ENCODE measurements around the gene TIGD4.
"Not testable (repeated sequence)": the region's sequence is repeated elsewhere in the genome, so short reads cannot be mapped to it uniquely, and the experiment has no call there.

The TIGD4 gene

DNA sequence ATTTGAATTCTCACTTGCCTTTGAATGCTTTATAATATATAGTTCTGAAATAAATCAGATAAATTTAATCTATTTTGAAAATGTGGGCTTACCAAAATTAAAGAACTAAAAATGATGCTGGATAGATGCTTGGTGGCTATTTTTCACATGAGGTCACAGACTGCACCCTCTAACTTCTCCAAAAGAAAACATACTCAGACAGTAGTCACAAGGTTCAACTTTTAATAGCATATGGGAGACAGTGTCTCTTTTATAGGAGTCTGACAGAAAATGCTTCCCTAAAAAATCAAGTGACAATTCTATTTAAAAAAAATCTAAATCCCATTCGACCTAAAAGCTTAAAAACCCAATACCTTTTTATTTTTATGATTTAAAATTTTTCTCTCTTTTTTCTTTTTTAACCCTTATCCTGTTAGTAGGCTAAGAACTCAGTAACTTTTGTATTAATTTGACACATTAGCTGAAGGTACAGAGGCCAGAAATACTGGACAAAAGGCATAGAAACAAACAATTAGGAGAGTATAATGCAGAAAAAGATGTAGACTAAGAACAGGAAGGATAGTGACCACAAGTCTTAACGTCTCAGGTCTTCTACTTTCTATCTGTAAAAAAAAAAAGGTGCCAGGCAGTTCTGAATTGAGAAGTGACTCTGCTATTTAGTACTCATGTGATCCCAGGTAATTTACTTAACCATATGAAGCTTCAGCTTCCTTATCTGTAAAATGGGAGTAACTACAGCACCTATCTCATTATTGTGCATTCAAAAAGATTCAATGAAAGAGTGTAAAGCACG is 7.6 kb downstream of the TIGD4 start:
- Histone ChIP-seq H3K4me1 (ENCODE audit: control insufficient read depth in 5 of 5, insufficient read depth in 5 of 5, low read length in 5 of 5) (no peaks in the 10 kb centered on the region), H3K9ac (ENCODE audit: low read length in 5 of 5) (no peak overlapping the region), H3K27ac (ENCODE audit: low read depth, low read length) (no peak overlapping the region), H3K36me3 (ENCODE audit: control insufficient read depth in 5 of 5, insufficient read depth in 5 of 5, low read length in 5 of 5) (no peaks in the 10 kb centered on the region), H3K9me3 (ENCODE audit: control insufficient read depth in 5 of 5, low read length in 5 of 5) (no peaks in the 10 kb centered on the region), H3K4me3 (ENCODE audit: low read depth in 1 of 5, low read length in 5 of 5) (no peak overlapping the region), H3K27me3 (ENCODE audit: control insufficient read depth in 5 of 5, insufficient read depth in 4 of 5, low read length in 5 of 5) (no peaks in the 10 kb centered on the region)

DNA sequence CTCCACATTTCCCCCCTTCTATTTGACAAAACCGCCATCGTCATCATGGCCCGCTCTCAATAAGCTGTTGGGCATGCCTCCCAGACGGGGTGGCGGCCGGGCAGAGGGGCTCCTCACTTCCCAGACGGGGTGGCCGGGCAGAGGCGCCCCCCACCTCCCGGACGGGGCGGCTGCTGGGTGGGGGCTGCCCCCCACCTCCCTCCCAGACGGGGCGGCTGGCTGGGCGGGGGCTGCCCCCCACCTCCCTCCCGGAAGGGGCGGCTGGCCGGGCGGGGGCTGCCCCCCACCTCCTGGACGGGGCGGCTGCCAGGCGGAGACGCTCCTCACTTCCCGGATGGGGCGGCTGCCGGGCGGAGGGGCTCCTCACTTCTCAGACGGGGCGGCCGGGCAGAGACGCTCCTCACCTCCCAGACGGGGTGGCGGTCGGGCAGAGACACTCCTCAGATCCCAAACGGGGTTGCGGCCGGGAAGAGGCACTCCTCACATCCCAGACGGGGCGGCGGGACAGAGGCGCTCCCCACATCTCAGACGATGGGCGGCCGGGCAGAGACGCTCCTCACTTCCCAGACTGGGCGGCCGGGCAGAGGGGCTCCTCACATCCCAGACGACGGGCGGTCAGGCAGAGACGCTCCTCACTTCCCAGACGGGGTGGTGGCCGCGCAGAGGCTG is 14.3 kb downstream of the TIGD4 start:
- not testable (repeated sequence) for H3K27me3 ChIP-seq (ENCODE audit: control insufficient read depth in 5 of 5, insufficient read depth in 4 of 5, low read length in 5 of 5); H3K9me3 ChIP-seq (ENCODE audit: control insufficient read depth in 5 of 5, low read length in 5 of 5); H3K27ac ChIP-seq (ENCODE audit: low read depth, low read length); H3K36me3 ChIP-seq (ENCODE audit: control insufficient read depth in 5 of 5, insufficient read depth in 5 of 5, low read length in 5 of 5); H3K9ac ChIP-seq (ENCODE audit: low read length in 5 of 5); H3K4me3 ChIP-seq (ENCODE audit: low read depth in 1 of 5, low read length in 5 of 5); H3K4me1 ChIP-seq (ENCODE audit: control insufficient read depth in 5 of 5, insufficient read depth in 5 of 5, low read length in 5 of 5)

DNA sequence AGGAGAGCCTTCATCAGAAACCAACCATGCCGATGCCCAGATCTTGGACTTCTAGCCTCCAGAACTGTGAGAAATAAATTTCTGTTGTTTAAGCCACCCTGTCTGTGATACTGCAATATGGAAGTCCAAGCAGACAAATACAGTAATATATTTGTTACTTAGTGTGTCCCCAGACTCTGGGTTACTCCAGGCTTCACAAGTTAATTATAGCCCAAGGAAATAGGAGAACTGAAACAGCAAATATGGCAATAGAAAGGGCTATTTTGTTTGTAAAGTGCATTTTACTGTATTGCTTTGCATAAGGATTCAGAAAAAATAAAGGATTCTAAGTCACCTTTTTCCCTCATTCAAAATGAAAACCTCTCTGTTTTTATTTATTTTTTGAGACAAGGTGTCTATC is 15.7 kb downstream of the TIGD4 start:
- no peaks in the 10 kb centered on the region for H3K9me3 ChIP-seq (ENCODE audit: control insufficient read depth in 5 of 5, low read length in 5 of 5)
- no peak overlapping the region for H3K4me3 ChIP-seq (ENCODE audit: low read depth in 1 of 5, low read length in 5 of 5)
- H3K27me3 ChIP-seq (ENCODE audit: control insufficient read depth in 5 of 5, insufficient read depth in 4 of 5, low read length in 5 of 5): no peaks in the 10 kb centered on the region
- H3K9ac ChIP-seq (ENCODE audit: low read length in 5 of 5): no peak overlapping the region
- H3K4me1 ChIP-seq (ENCODE audit: control insufficient read depth in 5 of 5, insufficient read depth in 5 of 5, low read length in 5 of 5): no peaks in the 10 kb centered on the region
- no peaks in the 10 kb centered on the region for H3K36me3 ChIP-seq (ENCODE audit: control insufficient read depth in 5 of 5, insufficient read depth in 5 of 5, low read length in 5 of 5)
- no peak overlapping the region for H3K27ac ChIP-seq (ENCODE audit: low read depth, low read length)

DNA sequence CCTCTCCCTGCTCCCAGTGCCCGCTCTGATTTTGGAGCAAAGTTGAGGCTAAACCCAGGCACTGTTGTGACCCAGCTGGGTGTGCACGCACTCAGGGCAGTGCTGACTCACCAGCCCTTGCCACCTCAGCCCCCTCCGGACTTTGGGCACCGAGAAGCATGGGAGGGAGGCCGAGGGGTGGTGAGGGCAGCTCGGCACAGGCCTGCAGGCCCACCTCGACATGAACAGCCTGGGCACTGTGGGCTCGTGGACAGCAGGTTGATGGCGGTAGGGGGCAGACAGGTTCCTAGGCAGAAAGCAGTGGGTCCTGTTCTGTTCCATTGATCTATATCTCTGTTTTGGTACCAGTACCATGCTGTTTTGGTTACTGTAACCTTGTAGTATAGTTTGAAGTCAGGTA is 30.9 kb downstream of the TIGD4 start:
- no peak overlapping the region for H3K9ac ChIP-seq (ENCODE audit: low read length in 5 of 5)
- no peaks in the 10 kb centered on the region for H3K27me3 ChIP-seq (ENCODE audit: control insufficient read depth in 5 of 5, insufficient read depth in 4 of 5, low read length in 5 of 5)
- H3K9me3 ChIP-seq (ENCODE audit: control insufficient read depth in 5 of 5, low read length in 5 of 5): peaks cover 0 to 11% (median 9%) of the 10 kb centered on the region in 5 donors
- H3K27ac ChIP-seq (ENCODE audit: low read depth, low read length): no peak overlapping the region
- no peaks in the 10 kb centered on the region for H3K36me3 ChIP-seq (ENCODE audit: control insufficient read depth in 5 of 5, insufficient read depth in 5 of 5, low read length in 5 of 5)
- H3K4me3 ChIP-seq (ENCODE audit: low read depth in 1 of 5, low read length in 5 of 5): no peak overlapping the region
- no peaks in the 10 kb centered on the region for H3K4me1 ChIP-seq (ENCODE audit: control insufficient read depth in 5 of 5, insufficient read depth in 5 of 5, low read length in 5 of 5)

DNA sequence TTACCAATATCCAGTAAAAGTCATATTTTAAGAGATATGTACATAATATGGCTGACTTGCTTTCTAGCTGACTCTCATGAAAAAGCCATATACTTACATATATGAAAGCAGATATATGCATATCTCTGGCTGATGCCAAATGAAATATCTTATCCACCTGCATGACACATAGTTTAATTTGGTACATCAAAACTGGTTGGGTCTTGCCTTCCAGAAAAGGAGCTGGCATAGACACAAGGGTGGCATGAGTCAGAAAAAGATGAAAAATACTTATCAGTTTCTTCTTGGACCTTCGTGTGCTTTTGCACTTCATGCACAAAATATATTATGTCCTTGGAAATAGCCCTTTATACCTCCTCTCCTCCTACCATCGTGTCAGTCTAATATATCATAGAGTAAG is 32.1 kb downstream of the TIGD4 start:
- no peaks in the 10 kb centered on the region for H3K36me3 ChIP-seq (ENCODE audit: control insufficient read depth in 5 of 5, insufficient read depth in 5 of 5, low read length in 5 of 5)
- H3K9me3 ChIP-seq (ENCODE audit: control insufficient read depth in 5 of 5, low read length in 5 of 5): peaks cover 0 to 11% (median 9%) of the 10 kb centered on the region in 5 donors
- no peak overlapping the region for H3K27ac ChIP-seq (ENCODE audit: low read depth, low read length)
- H3K4me3 ChIP-seq (ENCODE audit: low read depth in 1 of 5, low read length in 5 of 5): no peak overlapping the region
- H3K9ac ChIP-seq (ENCODE audit: low read length in 5 of 5): no peak overlapping the region
- H3K27me3 ChIP-seq (ENCODE audit: control insufficient read depth in 5 of 5, insufficient read depth in 4 of 5, low read length in 5 of 5): no peaks in the 10 kb centered on the region
- no peaks in the 10 kb centered on the region for H3K4me1 ChIP-seq (ENCODE audit: control insufficient read depth in 5 of 5, insufficient read depth in 5 of 5, low read length in 5 of 5)

DNA sequence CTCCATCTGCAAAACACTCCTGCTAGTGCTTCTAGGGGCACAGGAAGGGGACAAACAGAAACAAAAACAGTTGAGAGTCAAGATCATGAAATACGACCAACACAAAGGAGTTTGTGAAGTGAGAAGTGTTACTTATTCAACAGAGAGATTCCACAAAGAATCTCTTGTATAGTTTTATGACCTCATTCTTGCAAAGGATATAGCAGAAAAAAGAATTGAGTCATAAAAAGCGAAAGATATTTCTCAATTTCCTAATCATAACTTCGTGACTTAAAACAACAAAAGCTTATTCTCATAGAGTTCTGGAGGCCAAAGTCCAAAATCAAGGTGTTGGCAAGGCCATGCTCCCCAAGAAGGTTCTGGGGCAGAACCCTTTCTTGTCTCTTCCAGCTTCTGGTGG is 40.7 kb downstream of the TIGD4 start:
- no peak overlapping the region for H3K27ac ChIP-seq (ENCODE audit: low read depth, low read length)
- H3K9me3 ChIP-seq (ENCODE audit: control insufficient read depth in 5 of 5, low read length in 5 of 5): no peaks in the 10 kb centered on the region
- H3K9ac ChIP-seq (ENCODE audit: low read length in 5 of 5): no peak overlapping the region
- H3K27me3 ChIP-seq (ENCODE audit: control insufficient read depth in 5 of 5, insufficient read depth in 4 of 5, low read length in 5 of 5): peaks cover 0 to 4% (median 0%) of the 10 kb centered on the region in 5 donors
- no peaks in the 10 kb centered on the region for H3K36me3 ChIP-seq (ENCODE audit: control insufficient read depth in 5 of 5, insufficient read depth in 5 of 5, low read length in 5 of 5)
- no peak overlapping the region for H3K4me3 ChIP-seq (ENCODE audit: low read depth in 1 of 5, low read length in 5 of 5)
- no peaks in the 10 kb centered on the region for H3K4me1 ChIP-seq (ENCODE audit: control insufficient read depth in 5 of 5, insufficient read depth in 5 of 5, low read length in 5 of 5)

DNA sequence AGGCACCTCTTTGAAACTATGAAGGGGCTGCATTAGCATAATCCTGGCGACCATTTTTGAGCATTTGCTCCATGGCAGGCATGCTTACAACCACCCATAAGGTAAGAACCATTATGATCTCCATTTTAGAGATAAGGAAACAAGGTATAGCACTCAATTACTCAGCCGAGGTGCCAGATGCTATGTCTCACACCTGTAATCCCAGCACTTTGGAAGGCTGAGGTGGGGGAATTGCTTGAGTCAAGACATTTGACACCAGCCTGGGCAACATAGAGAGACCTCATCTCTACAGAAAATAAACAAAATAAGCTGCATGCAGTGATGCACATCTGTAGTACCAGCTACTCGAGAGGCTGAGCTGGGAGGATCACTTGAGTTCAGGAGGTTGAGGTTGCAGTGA is 43.6 kb downstream of the TIGD4 start:
- Histone ChIP-seq H3K36me3 (ENCODE audit: control insufficient read depth in 5 of 5, insufficient read depth in 5 of 5, low read length in 5 of 5) (no peaks in the 10 kb centered on the region), H3K9me3 (ENCODE audit: control insufficient read depth in 5 of 5, low read length in 5 of 5) (no peaks in the 10 kb centered on the region), H3K27me3 (ENCODE audit: control insufficient read depth in 5 of 5, insufficient read depth in 4 of 5, low read length in 5 of 5) (peaks cover 0 to 4% (median 0%) of the 10 kb centered on the region in 5 donors), H3K9ac (ENCODE audit: low read length in 5 of 5) (no peak overlapping the region), H3K4me1 (ENCODE audit: control insufficient read depth in 5 of 5, insufficient read depth in 5 of 5, low read length in 5 of 5) (no peaks in the 10 kb centered on the region), H3K27ac (ENCODE audit: low read depth, low read length) (no peak overlapping the region), H3K4me3 (ENCODE audit: low read depth in 1 of 5, low read length in 5 of 5) (no peak overlapping the region)

DNA sequence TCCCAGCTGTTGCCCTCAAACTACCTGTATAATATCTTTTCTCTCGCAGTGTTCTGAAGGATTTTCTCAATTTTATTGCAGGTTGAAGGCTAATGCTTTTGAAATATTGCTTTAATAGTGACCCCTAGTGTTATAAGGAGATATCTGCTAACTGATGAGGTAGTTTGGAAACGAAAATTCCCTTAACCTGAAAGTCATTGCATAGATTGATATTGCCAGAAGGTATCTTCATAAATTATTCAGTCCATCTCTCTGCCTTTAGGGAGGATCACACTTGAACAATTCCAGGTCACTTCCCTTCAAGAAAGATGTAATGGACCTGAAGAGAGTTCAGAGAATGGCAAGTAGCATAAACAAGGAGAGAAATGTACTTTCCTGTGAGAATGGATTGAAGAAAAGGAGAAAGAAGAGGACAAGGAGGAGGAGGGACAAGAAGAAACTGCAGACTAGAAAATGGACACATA is 44.1 kb downstream of the TIGD4 start:
- Histone ChIP-seq H3K27me3 (ENCODE audit: control insufficient read depth in 5 of 5, insufficient read depth in 4 of 5, low read length in 5 of 5) (peaks cover 0 to 4% (median 0%) of the 10 kb centered on the region in 5 donors), H3K9me3 (ENCODE audit: control insufficient read depth in 5 of 5, low read length in 5 of 5) (no peaks in the 10 kb centered on the region), H3K4me1 (ENCODE audit: control insufficient read depth in 5 of 5, insufficient read depth in 5 of 5, low read length in 5 of 5) (no peaks in the 10 kb centered on the region), H3K27ac (ENCODE audit: low read depth, low read length) (no peak overlapping the region), H3K36me3 (ENCODE audit: control insufficient read depth in 5 of 5, insufficient read depth in 5 of 5, low read length in 5 of 5) (no peaks in the 10 kb centered on the region), H3K9ac (ENCODE audit: low read length in 5 of 5) (no peak overlapping the region), H3K4me3 (ENCODE audit: low read depth in 1 of 5, low read length in 5 of 5) (no peak overlapping the region)

DNA sequence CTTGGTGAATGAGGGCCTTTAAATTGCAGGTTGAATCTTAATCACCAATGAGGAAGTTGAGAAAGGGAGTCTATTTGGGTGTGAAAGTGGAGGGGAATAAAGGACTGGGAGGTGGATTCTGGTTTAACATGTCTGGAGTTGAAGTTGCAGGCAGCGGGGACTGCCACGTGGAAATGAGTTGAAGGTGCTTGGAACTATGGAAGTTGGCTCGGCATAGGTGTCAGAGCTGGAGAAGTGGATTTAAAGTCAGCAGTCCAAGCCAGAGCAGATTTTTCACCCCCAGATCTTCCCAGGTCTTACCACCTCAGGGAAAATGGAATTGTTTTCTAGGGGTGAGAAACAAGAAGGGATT is 44.9 kb downstream of the TIGD4 start:
- H3K9me3 ChIP-seq (ENCODE audit: control insufficient read depth in 5 of 5, low read length in 5 of 5): no peaks in the 10 kb centered on the region
- no peaks in the 10 kb centered on the region for H3K4me1 ChIP-seq (ENCODE audit: control insufficient read depth in 5 of 5, insufficient read depth in 5 of 5, low read length in 5 of 5)
- no peak overlapping the region for H3K9ac ChIP-seq (ENCODE audit: low read length in 5 of 5)
- no peak overlapping the region for H3K4me3 ChIP-seq (ENCODE audit: low read depth in 1 of 5, low read length in 5 of 5)
- H3K27me3 ChIP-seq (ENCODE audit: control insufficient read depth in 5 of 5, insufficient read depth in 4 of 5, low read length in 5 of 5): peaks cover 0 to 4% (median 0%) of the 10 kb centered on the region in 5 donors
- H3K27ac ChIP-seq (ENCODE audit: low read depth, low read length): no peak overlapping the region
- H3K36me3 ChIP-seq (ENCODE audit: control insufficient read depth in 5 of 5, insufficient read depth in 5 of 5, low read length in 5 of 5): no peaks in the 10 kb centered on the region

DNA sequence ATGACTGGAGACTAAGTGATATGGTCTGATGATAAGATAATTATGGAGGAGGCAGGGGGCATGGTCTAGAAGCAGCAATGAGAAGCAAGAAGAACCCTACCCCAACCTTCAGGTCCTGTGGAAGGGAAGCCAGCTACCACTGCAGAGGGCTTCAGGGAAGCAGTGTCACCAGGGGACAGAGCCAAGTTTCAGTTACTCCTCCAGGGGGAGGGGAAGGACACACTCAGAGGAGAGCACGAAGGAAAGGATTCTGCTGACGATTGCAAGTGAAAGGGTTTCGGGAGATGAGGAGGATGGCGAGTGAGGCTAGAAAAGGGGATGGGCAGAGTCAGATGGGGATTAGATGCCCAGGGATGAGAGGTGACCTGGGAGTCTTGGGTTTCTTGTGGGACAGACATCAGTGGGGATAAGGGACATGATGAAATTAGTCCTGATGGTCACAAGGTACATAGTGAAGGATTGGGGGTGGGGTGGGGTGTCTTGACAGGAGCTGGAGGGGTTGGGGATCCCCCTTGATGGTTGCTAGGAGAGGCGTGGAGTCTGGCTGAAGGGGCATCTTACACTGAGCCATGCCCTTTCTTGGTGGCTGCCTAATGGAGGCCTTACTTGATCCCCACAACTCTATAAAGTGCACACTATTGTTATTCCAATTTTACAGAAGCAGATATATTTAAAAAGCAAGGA is 45.4 kb downstream of the TIGD4 start:
- Histone ChIP-seq H3K4me1 (ENCODE audit: control insufficient read depth in 5 of 5, insufficient read depth in 5 of 5, low read length in 5 of 5) (no peaks in the 10 kb centered on the region), H3K9ac (ENCODE audit: low read length in 5 of 5) (no peak overlapping the region), H3K27me3 (ENCODE audit: control insufficient read depth in 5 of 5, insufficient read depth in 4 of 5, low read length in 5 of 5) (peaks cover 0 to 4% (median 0%) of the 10 kb centered on the region in 5 donors), H3K27ac (ENCODE audit: low read depth, low read length) (no peak overlapping the region), H3K4me3 (ENCODE audit: low read depth in 1 of 5, low read length in 5 of 5) (no peak overlapping the region), H3K9me3 (ENCODE audit: control insufficient read depth in 5 of 5, low read length in 5 of 5) (no peaks in the 10 kb centered on the region), H3K36me3 (ENCODE audit: control insufficient read depth in 5 of 5, insufficient read depth in 5 of 5, low read length in 5 of 5) (no peaks in the 10 kb centered on the region)

Data from subcutaneous abdominal adipose tissue (tissue), 5 donors.